ENCODE results near the gene TPM2.

TPM2 gene

GRCh38 chr9:35717132-35717870 is 27.6 kb upstream of the TPM2 start:
- FAIRE-seq = no peak

DNA sequence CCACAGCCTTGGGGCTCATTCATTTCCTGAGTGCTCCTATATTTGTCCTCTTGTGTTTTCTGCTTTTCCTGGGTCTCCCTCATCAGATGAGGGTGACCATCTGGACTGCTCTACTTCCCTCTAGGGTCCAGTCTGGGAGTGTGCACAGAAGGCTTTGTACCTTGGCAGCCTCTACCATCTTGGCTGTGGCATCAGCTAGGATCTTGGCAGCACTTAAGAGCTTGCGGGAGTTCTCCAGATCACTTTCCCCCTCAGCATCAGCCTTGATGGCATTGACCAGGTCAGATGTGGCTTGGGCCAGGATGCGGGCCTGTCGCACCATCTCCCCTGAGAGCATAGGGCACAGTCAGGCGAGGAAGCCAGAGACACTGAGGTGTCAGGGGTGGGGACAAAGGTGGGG is 26.5 kb upstream of the TPM2 start:
- FAIRE-seq = no peak

GRCh38 chr9:35714579-35715252 is 25.0 kb upstream of the TPM2 start:
- no peak for FAIRE-seq

DNA sequence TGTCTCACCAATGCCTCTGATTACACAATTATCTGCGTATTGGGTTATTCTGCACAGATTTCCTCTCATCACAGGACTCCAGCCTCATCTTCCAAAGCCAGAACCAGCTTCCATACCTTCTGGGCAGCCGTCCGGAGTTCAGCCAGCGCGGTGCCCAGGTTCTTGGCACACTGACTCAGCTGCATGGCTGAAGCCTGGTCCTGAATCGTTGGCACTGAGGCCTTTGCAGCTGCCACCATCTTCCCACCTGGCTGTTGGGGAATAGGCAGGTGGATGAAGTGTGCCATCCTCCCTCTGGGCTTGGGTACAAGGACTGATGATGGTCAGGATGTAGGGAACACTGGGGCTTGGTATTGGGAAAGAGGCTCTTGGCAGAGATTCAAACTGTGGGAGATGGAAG is 24.4 kb upstream of the TPM2 start:
- no peak for FAIRE-seq

GRCh38 chr9:35713578-35713977 is 23.9 kb upstream of the TPM2 start:
- no peak for FAIRE-seq

GRCh38 chr9:35712762-35713400 is 23.2 kb upstream of the TPM2 start:
- no peak for FAIRE-seq

DNA sequence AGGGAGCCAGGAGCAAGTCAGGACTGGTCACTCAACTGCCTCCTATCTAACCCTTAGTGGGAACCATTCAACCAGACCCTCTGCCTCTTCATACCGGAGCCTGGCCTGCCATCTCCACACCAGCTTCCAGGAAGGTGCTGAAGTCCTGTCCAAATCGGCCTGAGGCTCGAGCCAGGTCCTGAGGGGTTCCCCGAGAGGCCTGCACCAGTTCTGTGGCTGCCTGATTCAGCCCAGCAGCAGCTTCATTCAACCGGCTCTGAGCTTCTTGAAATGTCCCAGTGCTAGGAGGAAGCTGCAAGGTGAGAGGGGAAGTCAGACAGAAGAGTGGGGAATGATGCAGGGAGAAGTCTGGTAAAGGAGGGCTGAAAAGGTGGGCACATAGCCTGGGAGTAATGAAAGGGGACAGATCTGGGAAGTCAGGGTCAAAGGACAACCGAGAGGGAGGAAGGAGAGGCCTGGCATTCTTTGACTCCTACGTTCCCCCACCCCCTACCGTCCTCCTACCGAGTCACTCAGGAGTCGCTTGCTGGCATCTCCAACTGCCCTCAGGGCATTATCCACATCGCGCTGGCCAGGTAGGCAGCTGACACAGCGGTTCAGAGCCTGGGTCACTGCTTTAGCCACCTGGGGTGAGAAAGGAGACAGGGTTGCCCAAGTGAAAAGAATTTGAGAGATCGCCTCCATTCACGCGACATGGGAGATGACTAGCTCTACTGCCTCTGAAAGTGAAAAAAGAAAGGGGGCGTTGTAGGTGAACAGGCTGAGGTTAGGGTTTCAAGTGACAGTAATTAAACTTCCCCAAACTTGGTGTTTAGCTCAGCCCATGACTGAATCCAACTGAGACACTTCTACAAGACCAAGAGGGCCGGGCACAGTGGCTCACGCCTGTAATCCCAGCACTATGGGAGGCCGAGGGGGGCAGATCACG is 22.0 kb upstream of the TPM2 start:
- FAIRE-seq = no peak

- no peak for FAIRE-seq
Measured at GRCh38 chr9:35710818-35711500, 21.2 kb upstream of the TPM2 start.

- FAIRE-seq = no peak
Measured at GRCh38 chr9:35708146-35708545, 18.4 kb upstream of the TPM2 start.

- FAIRE-seq = no peak
Measured at GRCh38 chr9:35706951-35707350, 17.2 kb upstream of the TPM2 start.

DNA sequence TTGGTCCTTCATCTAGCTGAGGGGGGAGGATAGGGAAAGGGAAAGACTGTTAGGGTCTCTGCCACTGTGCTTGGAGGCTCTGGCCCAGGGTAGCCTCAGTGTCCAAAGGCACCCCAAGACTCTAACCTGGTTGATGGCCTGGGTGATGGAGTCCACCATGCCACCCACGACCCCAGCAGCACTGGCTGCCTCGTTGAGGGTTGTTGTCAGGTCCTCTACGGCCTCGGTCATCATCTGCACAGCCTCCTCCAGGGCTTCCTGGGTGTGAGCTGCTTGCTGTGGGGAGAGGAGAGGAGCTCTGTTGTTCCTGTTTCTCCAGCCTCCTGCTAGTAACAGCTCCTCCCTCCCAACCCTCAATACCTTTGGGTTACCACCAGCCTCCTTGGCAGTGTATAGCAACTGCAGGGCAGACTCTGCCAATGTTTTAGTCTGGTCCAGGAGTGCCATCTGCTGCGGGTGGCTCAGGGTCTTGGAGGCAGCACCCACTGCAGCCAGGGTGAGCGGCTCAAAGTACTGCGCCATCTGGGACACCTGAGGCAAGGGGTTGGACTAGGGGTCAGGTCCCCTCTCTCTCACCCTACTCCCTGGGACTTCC is 16.2 kb upstream of the TPM2 start:
- FAIRE-seq = no peak

- no peak for FAIRE-seq
Measured at GRCh38 chr9:35705372-35705771, 15.6 kb upstream of the TPM2 start.

- no peak for FAIRE-seq
Measured at GRCh38 chr9:35703906-35704672, 14.4 kb upstream of the TPM2 start.

- no peak for FAIRE-seq
Measured at GRCh38 chr9:35702696-35703095, 13.0 kb upstream of the TPM2 start.

GRCh38 chr9:35700942-35701341 is 11.2 kb upstream of the TPM2 start:
- FAIRE-seq = no peak

DNA sequence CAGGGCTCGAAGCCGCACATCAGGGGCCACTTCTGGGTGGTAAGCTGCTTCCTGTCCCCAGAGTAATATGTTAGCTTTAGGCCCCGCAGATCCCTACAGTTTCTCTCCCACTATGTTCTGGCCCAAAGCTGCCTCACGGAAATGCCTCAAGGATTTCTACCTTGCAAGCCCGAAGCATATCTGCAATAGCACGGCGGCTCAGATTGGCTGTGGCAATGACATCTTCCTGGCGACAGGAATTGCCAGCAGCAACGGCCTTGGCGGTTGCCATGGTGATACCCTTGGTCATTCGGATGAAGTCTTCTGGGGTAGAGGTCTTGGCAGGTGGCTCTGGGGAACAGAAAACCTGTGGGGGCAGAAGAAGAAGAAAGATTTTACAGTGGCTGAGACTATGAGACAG is 10.3 kb upstream of the TPM2 start:
- no peak for FAIRE-seq

DNA sequence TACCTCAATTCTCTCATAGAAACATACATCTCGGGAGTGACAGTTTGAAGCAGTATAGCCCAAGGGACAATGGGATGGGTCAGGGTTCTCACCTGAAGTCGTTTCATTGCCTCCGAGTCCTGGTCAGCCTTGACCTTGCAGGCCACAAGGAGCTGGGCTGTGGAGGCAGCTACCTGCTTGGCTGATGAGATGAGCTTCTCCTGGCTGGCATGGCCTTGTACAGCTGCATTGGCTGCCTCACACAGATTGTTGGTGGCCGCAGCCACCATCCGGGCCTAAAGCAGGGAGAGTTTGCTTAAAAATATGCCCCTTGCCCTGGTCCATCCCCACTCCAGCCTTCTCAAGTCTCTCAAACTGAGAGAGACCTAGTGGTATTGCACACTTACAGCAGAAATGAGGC is 8.5 kb upstream of the TPM2 start:
- FAIRE-seq = no peak

- FAIRE-seq = no peak
Measured at GRCh38 chr9:35697486-35697885, 7.8 kb upstream of the TPM2 start.

- no peak for FAIRE-seq
Measured at GRCh38 chr9:35696520-35697215, 6.9 kb upstream of the TPM2 start.

DNA sequence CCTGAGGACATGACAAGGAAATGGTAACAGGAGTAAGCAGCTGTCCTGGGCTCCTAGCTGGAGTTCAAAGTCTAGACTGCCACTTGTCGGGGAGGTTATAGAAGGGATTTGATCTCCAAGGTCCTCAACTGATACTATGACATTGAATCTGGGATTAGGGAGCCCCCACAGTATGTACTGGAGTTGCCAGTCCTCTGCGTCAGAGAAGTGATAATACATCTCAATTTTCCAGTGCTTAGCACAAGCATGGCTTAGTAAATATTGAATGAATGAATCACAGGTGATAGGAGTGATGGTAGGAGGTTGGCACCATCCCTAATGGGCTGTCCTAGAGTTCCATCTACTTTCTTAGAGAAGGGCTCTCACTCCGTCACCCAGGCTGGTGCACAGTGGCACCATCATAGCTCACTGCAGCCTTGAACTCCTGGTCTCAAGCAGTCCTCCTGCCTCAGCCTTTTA is 6.2 kb upstream of the TPM2 start:
- FAIRE-seq = no peak

Data from TTC549 (cell line).